Subcutaneous abdominal adipose tissue (tissue), 5 donors: Measurements from ENCODE around the gene GYG2.

Experiments used
- H3K27ac ChIP-seq: one replicate; pipeline ENCODE4 v1.7.0; 2013; ENCODE audit warnings: low read depth, mild to moderate bottlenecking, inconsistent platforms, low read length, moderate library complexity
- H3K27me3 ChIP-seq, 5 donors: one replicate each; pipeline ENCODE4 v1.7.0; 2013; ENCODE audit warnings: low read length in 5 of 5, inconsistent platforms in 1 of 5; ENCODE audit not compliant: control insufficient read depth in 5 of 5, insufficient read depth in 4 of 5
- H3K36me3 ChIP-seq, 5 donors: one replicate each; pipeline ENCODE4 v1.7.0; 2013; ENCODE audit warnings: low read length in 5 of 5; ENCODE audit not compliant: control insufficient read depth in 5 of 5, insufficient read depth in 5 of 5
- H3K4me1 ChIP-seq, 5 donors: one replicate each; pipeline ENCODE4 v1.7.0; 2013; ENCODE audit warnings: low read length in 5 of 5, mild to moderate bottlenecking in 3 of 5, moderate library complexity in 1 of 5; ENCODE audit not compliant: control insufficient read depth in 5 of 5, insufficient read depth in 5 of 5
- H3K4me3 ChIP-seq, 5 donors: one replicate each; pipeline ENCODE4 v1.7.0; 2013; ENCODE audit warnings: low read length in 5 of 5, low read depth in 1 of 5
- H3K9ac ChIP-seq, 5 donors: one replicate each; pipeline ENCODE4 v1.7.0; 2013; ENCODE audit warnings: low read length in 5 of 5, mild to moderate bottlenecking in 4 of 5, moderate library complexity in 3 of 5
- H3K9me3 ChIP-seq, 5 donors: one replicate each; pipeline ENCODE4 v1.7.0; 2013; ENCODE audit warnings: low read length in 5 of 5; ENCODE audit not compliant: control insufficient read depth in 5 of 5
- donor health status: healthy.
- donor health status: healthy.
- donor health status: healthy.
- donor health status: healthy.
- donor health status: healthy.

The GYG2 gene

GRCh38 chrX:2831471-2832228, 2.9 kb downstream of the GYG2 start:
- H3K4me1 ChIP-seq = peaks cover 0 to 52% (median 34%) of the 10 kb centered on the region in 5 donors
- H3K9me3 ChIP-seq = peaks cover 0 to under 1% (median 0%) of the 10 kb centered on the region in 5 donors
- H3K27ac ChIP-seq = peak overlapping the region; percentile 67
- H3K36me3 ChIP-seq = peaks cover 0 to 9% (median 4%) of the 10 kb centered on the region in 5 donors
- H3K27me3 ChIP-seq = peaks cover 0 to 24% (median 0%) of the 10 kb centered on the region in 5 donors
- H3K4me3 ChIP-seq = peak overlapping the region in 4 of 5 donors; percentile 65 to 79 (median 71)
- H3K9ac ChIP-seq = peak overlapping the region in 3 of 5 donors; percentile 38 to 66 (median 48)

DNA sequence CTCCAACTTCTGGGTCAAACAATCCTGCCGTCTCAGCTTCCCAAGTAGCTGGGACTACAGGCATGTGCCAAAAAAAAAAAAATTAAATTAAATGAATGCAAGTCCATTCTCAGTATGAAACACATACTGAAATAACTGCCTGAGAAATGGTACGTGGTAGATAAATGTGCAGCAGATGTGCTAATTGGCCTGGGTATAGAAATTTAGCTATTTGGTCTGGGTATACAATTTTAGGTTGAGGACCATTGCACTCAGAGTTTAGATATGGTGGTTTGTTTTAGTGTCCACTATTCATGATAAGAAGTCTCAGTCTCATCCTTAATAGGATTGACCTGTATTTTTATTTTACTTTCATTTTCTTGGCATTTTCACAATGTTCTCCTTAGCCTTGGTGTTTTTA, 9.2 kb downstream of the GYG2 start:
- peaks cover 0 to 33% (median 19%) of the 10 kb centered on the region in 5 donors for H3K4me1 ChIP-seq
- no peak overlapping the region for H3K9ac ChIP-seq
- no peak overlapping the region for H3K27ac ChIP-seq
- H3K9me3 ChIP-seq = peaks cover 0 to 8% (median 4%) of the 10 kb centered on the region in 5 donors
- peaks cover 0 to 18% (median 11%) of the 10 kb centered on the region in 5 donors for H3K36me3 ChIP-seq
- no peak overlapping the region for H3K4me3 ChIP-seq
- H3K27me3 ChIP-seq = no peaks in the 10 kb centered on the region

- no peaks in the 10 kb centered on the region for H3K27me3 ChIP-seq
- no peak overlapping the region for H3K9ac ChIP-seq
- H3K36me3 ChIP-seq = peaks cover 0 to 19% (median 16%) of the 10 kb centered on the region in 5 donors
- H3K4me3 ChIP-seq = no peak overlapping the region
- no peak overlapping the region for H3K27ac ChIP-seq
- H3K4me1 ChIP-seq = peaks cover 0 to 13% (median 8%) of the 10 kb centered on the region in 5 donors
- H3K9me3 ChIP-seq = peaks cover 0 to 8% (median 4%) of the 10 kb centered on the region in 5 donors
Measured at GRCh38 chrX:2840961-2841360, 12.2 kb downstream of the GYG2 start.

DNA sequence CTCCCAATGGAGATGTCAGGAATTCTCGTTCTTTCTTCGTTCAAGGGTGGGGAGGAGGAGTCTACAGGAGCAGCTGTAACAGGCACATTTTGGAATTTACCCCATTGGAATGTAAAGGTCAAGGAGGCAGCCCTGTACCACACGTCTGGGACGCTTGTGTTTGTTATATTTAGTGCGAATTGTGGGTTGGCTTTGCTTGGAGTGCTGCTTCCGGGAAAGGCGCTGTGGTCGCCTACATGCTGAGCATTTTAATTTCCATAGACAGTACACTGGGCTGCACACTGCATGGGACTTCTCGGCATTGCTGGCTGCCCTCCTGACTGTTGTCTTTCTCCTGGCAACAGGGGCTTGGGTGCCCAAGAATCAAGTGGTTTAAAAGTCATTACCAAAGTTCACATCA, 12.8 kb downstream of the GYG2 start:
- Histone ChIP-seq H3K27me3 (no peaks in the 10 kb centered on the region), H3K36me3 (peaks cover 0 to 17% (median 13%) of the 10 kb centered on the region in 5 donors), H3K9ac (no peak overlapping the region), H3K27ac (no peak overlapping the region), H3K9me3 (peaks cover 0 to 8% (median 4%) of the 10 kb centered on the region in 5 donors), H3K4me3 (no peak overlapping the region), H3K4me1 (peaks cover 0 to 13% (median 8%) of the 10 kb centered on the region in 5 donors)

DNA sequence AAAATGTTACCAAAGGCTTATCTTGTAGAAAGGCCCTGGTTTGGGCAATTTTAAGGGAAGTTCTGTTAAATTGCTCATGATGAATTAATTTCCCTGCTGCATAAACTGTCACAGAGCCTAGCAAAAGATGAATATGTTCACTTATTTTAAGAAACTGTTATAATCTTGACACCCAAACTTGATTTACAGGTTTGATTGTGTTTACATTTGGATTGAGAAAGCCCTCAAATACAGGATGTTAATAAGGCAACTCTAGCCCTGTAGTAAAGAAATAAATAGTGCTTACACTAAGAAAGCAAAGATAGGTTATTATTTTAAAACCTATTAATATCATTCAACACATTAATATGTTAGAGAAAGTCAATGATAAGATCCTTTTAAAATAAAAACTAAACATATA, 18.3 kb downstream of the GYG2 start:
- H3K4me1 ChIP-seq = peaks cover 0 to 29% (median 14%) of the 10 kb centered on the region in 5 donors
- H3K27me3 ChIP-seq = no peaks in the 10 kb centered on the region
- H3K27ac ChIP-seq = peak overlapping the region; percentile 1
- no peaks in the 10 kb centered on the region for H3K9me3 ChIP-seq
- peaks cover 0 to 11% (median 7%) of the 10 kb centered on the region in 5 donors for H3K36me3 ChIP-seq
- no peak overlapping the region for H3K4me3 ChIP-seq
- H3K9ac ChIP-seq = no peak overlapping the region

- peaks cover 0 to 7% (median 5%) of the 10 kb centered on the region in 5 donors for H3K36me3 ChIP-seq
- H3K27ac ChIP-seq = peak overlapping the region; percentile 64
- H3K4me3 ChIP-seq = no peak overlapping the region
Measured at GRCh38 chrX:2848871-2849301, 20.2 kb downstream of the GYG2 start.

DNA sequence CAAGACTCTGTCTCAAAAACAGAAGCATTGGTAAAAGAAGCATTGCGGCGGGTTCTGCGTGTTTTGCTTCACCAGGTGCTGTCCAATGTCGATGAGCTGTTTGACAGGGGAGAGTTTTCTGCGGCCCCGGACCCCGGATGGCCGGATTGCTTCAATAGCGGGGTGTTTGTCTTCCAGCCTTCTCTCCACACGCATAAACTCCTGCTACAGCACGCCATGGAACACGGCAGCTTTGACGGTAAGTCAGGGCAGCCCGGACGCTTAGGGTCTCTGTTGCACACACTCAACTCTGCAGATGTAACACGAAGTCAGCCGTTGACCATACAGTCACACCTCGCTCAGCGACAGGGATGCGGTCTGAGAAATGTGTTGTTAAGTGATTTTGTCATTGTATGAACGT, 26.2 kb downstream of the GYG2 start:
- peaks cover 6 to 45% (median 32%) of the 10 kb centered on the region in 5 donors for H3K36me3 ChIP-seq
- H3K27ac ChIP-seq = no peak overlapping the region
- H3K4me3 ChIP-seq = no peak overlapping the region
- no peaks in the 10 kb centered on the region for H3K27me3 ChIP-seq
- H3K9me3 ChIP-seq = no peaks in the 10 kb centered on the region
- peaks cover 0 to 10% (median under 1%) of the 10 kb centered on the region in 5 donors for H3K4me1 ChIP-seq
- no peak overlapping the region for H3K9ac ChIP-seq

More at GRCh38 chrX:2848871-2849301, 20.2 kb downstream of the GYG2 start:
- peak overlapping the region in 1 of 5 donors; percentile 48 for H3K9ac ChIP-seq
- H3K9me3 ChIP-seq = no peaks in the 10 kb centered on the region
- H3K27me3 ChIP-seq = no peaks in the 10 kb centered on the region
- H3K4me1 ChIP-seq = peaks cover 0 to 24% (median 13%) of the 10 kb centered on the region in 5 donors

- Histone ChIP-seq H3K9ac (no peak overlapping the region), H3K4me3 (no peak overlapping the region), H3K36me3 (peaks cover 6 to 49% (median 38%) of the 10 kb centered on the region in 5 donors), H3K9me3 (no peaks in the 10 kb centered on the region), H3K4me1 (peaks cover 0 to 9% (median 0%) of the 10 kb centered on the region in 5 donors), H3K27ac (no peak overlapping the region), H3K27me3 (no peaks in the 10 kb centered on the region)
Measured at GRCh38 chrX:2855761-2856160, 27.0 kb downstream of the GYG2 start.

DNA sequence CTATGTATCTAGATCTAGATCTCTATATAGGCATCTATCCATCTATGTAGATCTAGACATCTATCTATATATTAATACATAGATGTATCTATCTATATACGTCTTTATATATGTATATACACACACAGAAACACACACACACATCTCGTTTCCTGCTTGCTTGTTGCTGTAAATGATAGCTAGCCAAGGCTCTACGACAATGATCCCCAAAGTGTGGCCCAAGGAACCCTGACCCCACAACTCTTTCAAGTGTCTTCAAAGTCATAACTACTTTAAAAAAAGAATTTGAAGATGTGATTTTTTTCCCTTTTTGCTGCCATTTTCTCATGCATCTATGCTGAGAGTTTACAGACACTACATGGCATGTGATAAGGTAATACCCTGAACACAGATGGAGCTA, 28.8 kb downstream of the GYG2 start:
- Histone ChIP-seq H3K4me3 (no peak overlapping the region), H3K27me3 (no peaks in the 10 kb centered on the region), H3K27ac (no peak overlapping the region), H3K9ac (no peak overlapping the region), H3K4me1 (peaks cover 0 to 5% (median 0%) of the 10 kb centered on the region in 5 donors), H3K36me3 (peaks cover 6 to 66% (median 56%) of the 10 kb centered on the region in 5 donors), H3K9me3 (no peaks in the 10 kb centered on the region)

DNA sequence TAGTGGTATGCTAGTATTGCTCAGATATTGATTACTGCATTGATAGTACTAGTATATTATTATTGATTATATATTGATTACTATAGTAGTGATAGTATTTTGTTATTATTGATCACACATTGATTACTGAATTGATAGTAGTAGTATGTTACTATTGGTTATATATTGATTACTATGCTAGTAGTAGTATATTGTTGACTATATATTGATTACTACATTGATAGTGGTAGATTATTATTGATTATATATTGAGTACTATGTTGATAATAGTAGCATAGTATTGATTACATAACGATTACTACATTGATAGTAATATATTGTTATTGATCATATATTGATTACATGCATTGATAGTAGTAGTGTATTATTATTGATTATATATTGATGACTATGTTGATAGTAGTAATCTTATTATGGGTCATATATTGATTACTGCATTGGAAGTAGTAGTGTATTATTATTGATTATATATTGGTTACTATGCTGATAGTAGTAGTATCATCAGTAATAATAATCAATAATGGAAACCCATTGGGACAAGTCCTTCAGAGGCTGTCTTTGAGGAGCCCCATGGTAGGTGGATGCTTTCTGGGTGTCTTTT, 30.6 kb downstream of the GYG2 start:
- H3K9me3 ChIP-seq = no peaks in the 10 kb centered on the region
- no peak overlapping the region for H3K9ac ChIP-seq
- H3K36me3 ChIP-seq = peaks cover 6 to 69% (median 56%) of the 10 kb centered on the region in 5 donors
- H3K27ac ChIP-seq = no peak overlapping the region
- peaks cover 0 to 10% (median 0%) of the 10 kb centered on the region in 5 donors for H3K4me1 ChIP-seq
- no peaks in the 10 kb centered on the region for H3K27me3 ChIP-seq
- no peak overlapping the region for H3K4me3 ChIP-seq
